Spinal cord (tissue), 10 donors: ENCODE data around the gene TMEM258. TPM values are rescaled to one million over a fixed set of nuclear protein-coding genes. Genes with fewer than 3 reads are reported as not detected.

ENCODE experiments used
- DNase-seq, 6 donors: peaks; one replicate each; pipeline versions ENCODE4 v3.0.0 to v3.0.0-alpha.2; 2013 to 2015; ENCODE audit warnings: low spot score in 6 of 6, low read depth in 4 of 6
- H3K27ac ChIP-seq: one replicate; pipeline ENCODE4 v1.5.1; 2013; ENCODE audit warnings: low read depth, low read length, control low read depth
- H3K27me3 ChIP-seq: one replicate; pipeline ENCODE4 v1.6.1; 2013; ENCODE audit warnings: low read length; ENCODE audit not compliant: control insufficient read depth, insufficient read depth
- H3K36me3 ChIP-seq: one replicate; pipeline ENCODE4 v1.6.1; 2013; ENCODE audit warnings: low read length; ENCODE audit not compliant: control insufficient read depth, insufficient read depth
- H3K4me1 ChIP-seq: one replicate; pipeline ENCODE4 v1.6.1; 2013; ENCODE audit warnings: low read length; ENCODE audit not compliant: control insufficient read depth, insufficient read depth
- H3K4me3 ChIP-seq: one replicate; pipeline ENCODE4 v1.5.1; 2013; ENCODE audit warnings: low read depth, low read length, control low read depth
- H3K9me3 ChIP-seq: one replicate; pipeline ENCODE4 v1.6.1; 2013; ENCODE audit warnings: low read length; ENCODE audit not compliant: control insufficient read depth, insufficient read depth
- WGBS: methylation state at CpG from one replicate; pipeline ENCODE4 v1.1.5; 2013; ENCODE audit warnings: missing lambda C conversion rate; ENCODE audit not compliant: insufficient coverage; 5-methylcytosine and 5-hydroxymethylcytosine counted together
- polyA plus RNA-seq, 2 donors: library from polyadenylated mRNA; unstranded; fragments of 120-200 nt; gene quantifications; one replicate each; pipeline ENCODE4 v1.2.1, GENCODE V29; 2013; ENCODE audit not compliant: insufficient read length in 2 of 2
- total RNA-seq, 2 donors: library from RNA; depleted of rRNA in 1 of 2; stranded (reverse); fragments of 120-200 nt in 1 of 2; fragments of >200 nt in 1 of 2; gene quantifications; one replicate each; pipeline versions ENCODE4 v1.2.3 to v1.2.4, GENCODE V29; 2013 to 2014
- donor health status: healthy.

Gene TMEM258
- total and polyA plus RNA-seq, 4 donors, result 102 to 181 (median 157) TPM

GRCh38 chr11:61771195-61771894 is 21.1 kb downstream of the TMEM258 start:
- H3K9me3 ChIP-seq, result no peaks in the 10 kb centered on the region
- H3K36me3 ChIP-seq, result peaks cover 38% of the 10 kb centered on the region
- no peak for DNase-seq
- H3K4me3 ChIP-seq, result no peak overlapping the region
- no peak overlapping the region for H3K27ac ChIP-seq
- 88% methylated on average over 12 of the region's 15 CpGs for WGBS
- peaks cover 31% of the 10 kb centered on the region for H3K4me1 ChIP-seq
- no peaks in the 10 kb centered on the region for H3K27me3 ChIP-seq

- no peak overlapping the region for H3K27ac ChIP-seq
- H3K27me3 ChIP-seq, result no peaks in the 10 kb centered on the region
- peaks cover 28% of the 10 kb centered on the region for H3K4me1 ChIP-seq
- no peak overlapping the region for H3K4me3 ChIP-seq
- H3K36me3 ChIP-seq, result peaks cover 43% of the 10 kb centered on the region
- H3K9me3 ChIP-seq, result no peaks in the 10 kb centered on the region
- 89% methylated on average over 3 of the region's 20 CpGs for WGBS
- no peak for DNase-seq
These were observed 22.3 kb downstream of the TMEM258 start for GRCh38 chr11:61769946-61770683.

GRCh38 chr11:61769169-61769920 is 23.1 kb downstream of the TMEM258 start:
- Histone ChIP-seq H3K4me1 (peaks cover 28% of the 10 kb centered on the region), H3K27me3 (no peaks in the 10 kb centered on the region), H3K9me3 (no peaks in the 10 kb centered on the region), H3K36me3 (peaks cover 47% of the 10 kb centered on the region), H3K4me3 (no peak overlapping the region), H3K27ac (no peak overlapping the region)
- DNase-seq, result no peak
- WGBS, result 59% methylated on average over 28 of the region's 33 CpGs

- no peak for DNase-seq
- Histone ChIP-seq H3K27me3 (no peaks in the 10 kb centered on the region), H3K9me3 (no peaks in the 10 kb centered on the region), H3K36me3 (peaks cover 48% of the 10 kb centered on the region), H3K27ac (no peak overlapping the region), H3K4me3 (no peak overlapping the region), H3K4me1 (peaks cover 24% of the 10 kb centered on the region)
- 89% methylated on average over 7 of the region's 11 CpGs for WGBS
These were observed 23.9 kb downstream of the TMEM258 start for GRCh38 chr11:61768376-61769076.

- Histone ChIP-seq H3K27ac (no peak overlapping the region), H3K4me3 (no peak overlapping the region), H3K4me1 (peaks cover 21% of the 10 kb centered on the region), H3K36me3 (peaks cover 34% of the 10 kb centered on the region), H3K27me3 (no peaks in the 10 kb centered on the region), H3K9me3 (no peaks in the 10 kb centered on the region)
- 89% methylated on average over 13 of the region's 13 CpGs for WGBS
- no peak for DNase-seq
These were observed 26.0 kb downstream of the TMEM258 start for GRCh38 chr11:61766353-61766841.

- Histone ChIP-seq H3K4me1 (peaks cover 28% of the 10 kb centered on the region), H3K9me3 (no peaks in the 10 kb centered on the region), H3K27me3 (no peaks in the 10 kb centered on the region), H3K27ac (no peak overlapping the region), H3K4me3 (no peak overlapping the region), H3K36me3 (peaks cover 33% of the 10 kb centered on the region)
- WGBS, result 85% methylated on average over 16 of the region's 26 CpGs
- DNase-seq, result no peak
These were observed 26.7 kb downstream of the TMEM258 start for GRCh38 chr11:61765550-61766253.

GRCh38 chr11:61764606-61765260 is 27.7 kb downstream of the TMEM258 start:
- Histone ChIP-seq H3K9me3 (no peaks in the 10 kb centered on the region), H3K4me3 (no peak overlapping the region), H3K27me3 (no peaks in the 10 kb centered on the region), H3K4me1 (peaks cover 33% of the 10 kb centered on the region), H3K36me3 (peaks cover 30% of the 10 kb centered on the region), H3K27ac (no peak overlapping the region)
- 58% methylated on average over 15 of the region's 22 CpGs for WGBS
- no peak for DNase-seq

- Histone ChIP-seq H3K36me3 (peaks cover 23% of the 10 kb centered on the region), H3K27ac (no peak overlapping the region), H3K4me1 (peaks cover 33% of the 10 kb centered on the region), H3K27me3 (no peaks in the 10 kb centered on the region), H3K4me3 (no peak overlapping the region), H3K9me3 (no peaks in the 10 kb centered on the region)
- WGBS, result 74% methylated on average over 23 of the region's 23 CpGs
- no peak for DNase-seq
These were observed 28.3 kb downstream of the TMEM258 start for GRCh38 chr11:61763930-61764605.
